ENCODE measurements around the gene SLC12A1. TPM values are rescaled to one million over a fixed set of nuclear protein-coding genes. Genes with fewer than 3 reads are reported as not detected.

The SLC12A1 gene
- total and polyA plus RNA-seq, 4 donors = 0.23 to 0.81 (median 0.42) TPM; not detected in 1

DNA sequence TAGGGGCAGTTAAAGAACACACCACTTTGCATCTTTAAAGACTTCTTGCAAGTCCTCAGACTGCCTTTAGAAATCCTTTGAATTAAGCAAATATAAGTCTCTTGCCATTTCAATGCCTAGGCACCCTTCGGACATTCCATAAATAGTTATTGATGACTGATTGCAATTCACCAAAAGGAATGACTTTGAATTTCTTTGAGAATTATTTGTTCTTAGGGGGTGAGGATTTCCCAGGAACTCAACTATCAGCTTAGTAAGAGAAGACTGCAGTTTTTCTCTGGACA lies 27.5 kb upstream of the SLC12A1 start:
- WGBS, 2 donors = 80 to 81% methylated on average over 1 of the region's 1 CpG
- Histone ChIP-seq H3K27ac (ENCODE audit: low read depth in 1 of 2, low read length in 2 of 2) (no peak overlapping the region), H3K4me1 (ENCODE audit: control insufficient read depth in 1 of 2, insufficient read depth in 2 of 2, low read length in 2 of 2) (no peaks in the 10 kb centered on the region), H3K27me3 (ENCODE audit: control insufficient read depth in 1 of 2, insufficient read depth in 2 of 2, low read length in 1 of 2) (no peaks in the 10 kb centered on the region), H3K36me3 (ENCODE audit: control insufficient read depth in 1 of 2, insufficient read depth in 2 of 2, low read length in 1 of 2) (no peaks in the 10 kb centered on the region), H3K4me3 (ENCODE audit: low read length in 2 of 2) (peak overlapping the region in 1 of 2 donors; percentile 88), H3K9me3 (ENCODE audit: control insufficient read depth, low read length) (no peaks in the 10 kb centered on the region)
- ATAC-seq (ENCODE audit: low FRiP score) = no peak
- DNase-seq = no peak
- intact Hi-C loops (cut with DNase I) = loop anchor here in 1 of 2 donors (5.0 to 10.0 kb wide), 2 partner anchors 44 to 156 kb away; partner anchors contain the start of gene DUT

DNA sequence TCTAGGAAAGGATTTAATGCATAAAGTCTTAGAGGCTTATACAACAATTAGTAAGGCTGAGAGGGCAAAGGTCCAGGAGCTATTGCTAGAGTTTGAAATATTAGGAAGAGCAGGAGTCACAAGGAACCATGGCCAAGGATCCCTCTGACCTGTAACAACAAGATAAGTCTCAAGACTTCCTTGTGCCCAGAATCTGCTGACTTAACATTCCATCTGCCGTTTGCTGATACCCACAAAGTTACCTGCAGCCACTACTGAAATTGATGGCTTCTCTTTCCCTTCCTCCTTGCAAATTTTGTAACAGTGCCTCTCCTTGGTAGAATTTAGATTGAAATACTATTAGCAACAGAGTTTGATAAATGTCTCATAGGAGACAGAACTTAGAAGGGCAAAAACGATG lies 23.4 kb upstream of the SLC12A1 start:
- Histone ChIP-seq H3K27ac (ENCODE audit: low read depth in 1 of 2, low read length in 2 of 2) (no peak overlapping the region), H3K36me3 (ENCODE audit: control insufficient read depth in 1 of 2, insufficient read depth in 2 of 2, low read length in 1 of 2) (no peaks in the 10 kb centered on the region), H3K9me3 (ENCODE audit: control insufficient read depth, low read length) (no peaks in the 10 kb centered on the region), H3K4me1 (ENCODE audit: control insufficient read depth in 1 of 2, insufficient read depth in 2 of 2, low read length in 2 of 2) (no peaks in the 10 kb centered on the region), H3K4me3 (ENCODE audit: low read length in 2 of 2) (no peak overlapping the region), H3K27me3 (ENCODE audit: control insufficient read depth in 1 of 2, insufficient read depth in 2 of 2, low read length in 1 of 2) (no peaks in the 10 kb centered on the region)
- no peak for ATAC-seq (ENCODE audit: low FRiP score)
- WGBS, 2 donors = 70 to 75% methylated on average over 2 of the region's 2 CpGs
- no peak for DNase-seq
- intact Hi-C loops (cut with DNase I) = no loop called here

- H3K9me3 ChIP-seq (ENCODE audit: control insufficient read depth, low read length) = no peaks in the 10 kb centered on the region
- no peak overlapping the region for H3K4me3 ChIP-seq (ENCODE audit: low read length in 2 of 2)
- no peaks in the 10 kb centered on the region for H3K36me3 ChIP-seq (ENCODE audit: control insufficient read depth in 1 of 2, insufficient read depth in 2 of 2, low read length in 1 of 2)
- WGBS, 2 donors = 74 to 80% methylated on average over 3 of the region's 3 CpGs
- intact Hi-C loops (cut with DNase I) = no loop called here
- no peaks in the 10 kb centered on the region for H3K27me3 ChIP-seq (ENCODE audit: control insufficient read depth in 1 of 2, insufficient read depth in 2 of 2, low read length in 1 of 2)
- ATAC-seq (ENCODE audit: low FRiP score) = no peak
- no peak overlapping the region for H3K27ac ChIP-seq (ENCODE audit: low read depth in 1 of 2, low read length in 2 of 2)
- H3K4me1 ChIP-seq (ENCODE audit: control insufficient read depth in 1 of 2, insufficient read depth in 2 of 2, low read length in 2 of 2) = no peaks in the 10 kb centered on the region
- no peak for DNase-seq
These were observed 20.6 kb upstream of the SLC12A1 start for GRCh38 chr15:48185529-48185928.

GRCh38 chr15:48186271-48186670 lies 19.8 kb upstream of the SLC12A1 start:
- H3K27me3 ChIP-seq (ENCODE audit: control insufficient read depth in 1 of 2, insufficient read depth in 2 of 2, low read length in 1 of 2) = no peaks in the 10 kb centered on the region
- H3K27ac ChIP-seq (ENCODE audit: low read depth in 1 of 2, low read length in 2 of 2) = no peak overlapping the region
- no peaks in the 10 kb centered on the region for H3K9me3 ChIP-seq (ENCODE audit: control insufficient read depth, low read length)
- intact Hi-C loops (cut with DNase I) = no loop called here
- no peaks in the 10 kb centered on the region for H3K36me3 ChIP-seq (ENCODE audit: control insufficient read depth in 1 of 2, insufficient read depth in 2 of 2, low read length in 1 of 2)
- no peaks in the 10 kb centered on the region for H3K4me1 ChIP-seq (ENCODE audit: control insufficient read depth in 1 of 2, insufficient read depth in 2 of 2, low read length in 2 of 2)
- WGBS, 2 donors = 90% methylated on average over 3 of the region's 3 CpGs
- ATAC-seq (ENCODE audit: low FRiP score) = no peak
- no peak overlapping the region for H3K4me3 ChIP-seq (ENCODE audit: low read length in 2 of 2)
- no peak for DNase-seq

DNA sequence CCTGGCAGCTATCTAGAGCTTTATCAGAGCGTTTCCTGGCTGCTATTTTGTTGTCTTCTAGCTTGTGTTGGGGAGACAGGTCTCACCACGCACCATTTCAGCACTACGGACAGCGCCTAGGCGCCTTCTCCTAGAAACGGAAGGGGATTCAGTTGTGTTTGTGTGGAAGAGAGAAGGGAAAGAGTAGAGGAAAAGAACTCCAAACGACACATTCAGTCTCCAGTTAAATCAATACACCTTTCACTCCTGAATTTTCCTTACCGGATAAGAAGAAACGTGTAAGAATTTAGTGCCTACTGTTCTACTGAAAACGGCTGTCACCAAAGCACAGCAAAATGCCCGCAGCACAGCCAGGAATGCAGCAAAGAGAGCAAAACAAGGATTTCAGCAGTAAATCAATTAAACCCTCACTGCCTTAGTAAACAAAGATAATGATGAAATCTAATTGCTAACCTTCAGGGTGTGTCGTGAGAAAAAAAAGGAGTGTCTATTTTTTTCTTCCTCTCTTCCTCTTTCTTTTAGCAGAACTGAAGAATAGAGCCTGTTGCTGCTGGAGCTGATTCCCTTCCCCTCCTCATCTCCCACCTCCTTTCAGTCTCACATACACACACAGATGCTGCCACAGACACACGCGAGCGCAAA lies 15.0 kb upstream of the SLC12A1 start:
- Histone ChIP-seq H3K9me3 (ENCODE audit: control insufficient read depth, low read length) (no peaks in the 10 kb centered on the region), H3K4me1 (ENCODE audit: control insufficient read depth in 1 of 2, insufficient read depth in 2 of 2, low read length in 2 of 2) (no peaks in the 10 kb centered on the region), H3K4me3 (ENCODE audit: low read length in 2 of 2) (peak overlapping the region in 1 of 2 donors; percentile 16), H3K27me3 (ENCODE audit: control insufficient read depth in 1 of 2, insufficient read depth in 2 of 2, low read length in 1 of 2) (no peaks in the 10 kb centered on the region), H3K36me3 (ENCODE audit: control insufficient read depth in 1 of 2, insufficient read depth in 2 of 2, low read length in 1 of 2) (no peaks in the 10 kb centered on the region), H3K27ac (ENCODE audit: low read depth in 1 of 2, low read length in 2 of 2) (no peak overlapping the region)
- DNase-seq = peak; percentile 80 to 94
- intact Hi-C loops (cut with DNase I) = no loop called here
- 2 to 3% methylated on average over 15 of the region's 15 CpGs for WGBS, 2 donors
- ATAC-seq (ENCODE audit: low FRiP score) = no peak

- no peaks in the 10 kb centered on the region for H3K27me3 ChIP-seq (ENCODE audit: control insufficient read depth in 1 of 2, insufficient read depth in 2 of 2, low read length in 1 of 2)
- H3K36me3 ChIP-seq (ENCODE audit: control insufficient read depth in 1 of 2, insufficient read depth in 2 of 2, low read length in 1 of 2) = no peaks in the 10 kb centered on the region
- ATAC-seq (ENCODE audit: low FRiP score) (no peak), DNase-seq (no peak)
- H3K27ac ChIP-seq (ENCODE audit: low read depth in 1 of 2, low read length in 2 of 2) = no peak within 1 kb of the TSS
- 7% methylated on average over 31 of the region's 31 CpGs for WGBS, 2 donors
- no peaks in the 10 kb centered on the region for H3K9me3 ChIP-seq (ENCODE audit: control insufficient read depth, low read length)
- no peaks in the 10 kb centered on the region for H3K4me1 ChIP-seq (ENCODE audit: control insufficient read depth in 1 of 2, insufficient read depth in 2 of 2, low read length in 2 of 2)
- peak within 1 kb of the TSS in 1 of 2 donors; percentile 16 for H3K4me3 ChIP-seq (ENCODE audit: low read length in 2 of 2)
- intact Hi-C loops (cut with DNase I) = no loop called here
These were observed 14.4 kb upstream of the SLC12A1 start, which contains the start of gene CTXN2 for GRCh38 chr15:48191574-48192225. CTXN2 (plus strand) TSS chr15:48191665; CDS start chr15:48201301, 9,636 bp downstream.

DNA sequence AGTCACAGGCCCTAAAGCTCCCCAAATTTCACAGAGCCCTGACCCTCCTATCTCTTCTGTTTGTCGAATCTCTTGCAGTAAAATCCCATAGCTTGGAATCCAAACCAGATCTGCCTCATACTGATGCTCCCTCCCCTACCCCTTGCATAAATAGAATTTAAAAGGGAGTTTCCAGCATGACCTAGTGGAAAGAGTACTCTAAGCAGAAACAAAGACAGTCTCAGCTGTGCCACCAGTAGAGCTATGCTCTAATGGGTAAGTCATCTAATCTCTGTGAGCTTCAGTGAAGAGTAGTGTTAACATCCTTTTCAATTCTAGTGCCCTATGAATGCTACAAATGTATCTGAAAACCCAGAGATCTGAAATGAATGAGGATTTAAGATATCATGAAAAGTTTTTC lies 4.0 kb upstream of the SLC12A1 start:
- DNase-seq (no peak), ATAC-seq (ENCODE audit: low FRiP score) (no peak)
- Histone ChIP-seq H3K4me1 (ENCODE audit: control insufficient read depth in 1 of 2, insufficient read depth in 2 of 2, low read length in 2 of 2) (no peaks in the 10 kb centered on the region), H3K4me3 (ENCODE audit: low read length in 2 of 2) (no peak overlapping the region), H3K27ac (ENCODE audit: low read depth in 1 of 2, low read length in 2 of 2) (no peak overlapping the region), H3K36me3 (ENCODE audit: control insufficient read depth in 1 of 2, insufficient read depth in 2 of 2, low read length in 1 of 2) (no peaks in the 10 kb centered on the region), H3K9me3 (ENCODE audit: control insufficient read depth, low read length) (no peaks in the 10 kb centered on the region), H3K27me3 (ENCODE audit: control insufficient read depth in 1 of 2, insufficient read depth in 2 of 2, low read length in 1 of 2) (no peaks in the 10 kb centered on the region)
- intact Hi-C loops (cut with DNase I) = no loop called here
- WGBS, 2 donors = 82 to 90% methylated on average over 1 of the region's 1 CpG

DNA sequence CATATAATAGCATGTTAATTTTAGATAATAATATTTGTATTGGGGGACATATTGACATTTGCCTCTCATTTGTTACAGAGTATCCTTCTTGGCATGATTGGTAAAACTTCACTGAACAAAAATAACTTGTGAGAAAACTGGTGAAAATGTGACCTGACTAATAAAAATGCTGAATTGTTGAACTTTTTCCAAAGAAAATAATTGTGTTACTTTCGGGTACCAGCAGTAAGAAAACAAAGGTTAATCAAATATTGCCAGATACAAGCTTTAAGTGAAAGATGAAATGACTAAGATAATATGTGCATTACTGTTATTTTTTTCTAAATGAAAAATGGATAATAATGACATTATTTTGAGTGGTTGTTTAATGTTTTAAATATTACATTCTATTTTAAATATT lies 15.2 kb downstream of the SLC12A1 start:
- DNase-seq (no peak), ATAC-seq (ENCODE audit: low FRiP score) (no peak)
- intact Hi-C loops (cut with DNase I) = loop anchor here in 1 of 2 donors (5.0 to 10.0 kb wide), 4 partner anchors 44 to 194 kb away; partner anchors contain the start of gene MYEF2
- no peaks in the 10 kb centered on the region for H3K9me3 ChIP-seq (ENCODE audit: control insufficient read depth, low read length)
- H3K27ac ChIP-seq (ENCODE audit: low read depth in 1 of 2, low read length in 2 of 2) = peak overlapping the region in 1 of 2 donors; percentile 89
- WGBS, 2 donors = 0 to 5% methylated on average over 1 of the region's 1 CpG
- no peaks in the 10 kb centered on the region for H3K27me3 ChIP-seq (ENCODE audit: control insufficient read depth in 1 of 2, insufficient read depth in 2 of 2, low read length in 1 of 2)
- H3K4me1 ChIP-seq (ENCODE audit: control insufficient read depth in 1 of 2, insufficient read depth in 2 of 2, low read length in 2 of 2) = peaks cover 3 to 26% of the 10 kb centered on the region in 2 donors
- H3K4me3 ChIP-seq (ENCODE audit: low read length in 2 of 2) = no peak overlapping the region
- H3K36me3 ChIP-seq (ENCODE audit: control insufficient read depth in 1 of 2, insufficient read depth in 2 of 2, low read length in 1 of 2) = no peaks in the 10 kb centered on the region

GRCh38 chr15:48221885-48222284 lies 15.8 kb downstream of the SLC12A1 start:
- H3K9me3 ChIP-seq (ENCODE audit: control insufficient read depth, low read length) = no peaks in the 10 kb centered on the region
- DNase-seq (peak in 1 of 2 donors; percentile 55), ATAC-seq (ENCODE audit: low FRiP score) (peak; percentile 81)
- H3K4me1 ChIP-seq (ENCODE audit: control insufficient read depth in 1 of 2, insufficient read depth in 2 of 2, low read length in 2 of 2) = peaks cover 3 to 32% of the 10 kb centered on the region in 2 donors
- WGBS, 2 donors = 9 to 10% methylated on average over 4 of the region's 4 CpGs
- H3K4me3 ChIP-seq (ENCODE audit: low read length in 2 of 2) = peak overlapping the region in 1 of 2 donors; percentile 59
- intact Hi-C loops (cut with DNase I) = loop anchor here in 1 of 2 donors (5.0 to 10.0 kb wide), 4 partner anchors 45 to 193 kb away; partner anchors contain the start of gene MYEF2
- H3K27me3 ChIP-seq (ENCODE audit: control insufficient read depth in 1 of 2, insufficient read depth in 2 of 2, low read length in 1 of 2) = no peaks in the 10 kb centered on the region
- H3K36me3 ChIP-seq (ENCODE audit: control insufficient read depth in 1 of 2, insufficient read depth in 2 of 2, low read length in 1 of 2) = no peaks in the 10 kb centered on the region
- H3K27ac ChIP-seq (ENCODE audit: low read depth in 1 of 2, low read length in 2 of 2) = peak overlapping the region in 1 of 2 donors; percentile 87
